ENCODE data around the gene OR5H15. TPM values are rescaled to one million over a fixed set of nuclear protein-coding genes. Genes with fewer than 3 reads are reported as not detected.
"Not testable (repeated sequence)": the region's sequence is repeated elsewhere in the genome, so short reads cannot be mapped to it uniquely, and the experiment has no call there.

Gene OR5H15
- not detected in 2 replicates for total RNA-seq (2014; rRNA removed; shearing (Covaris generic); ENCODE audit: low replicate concordance)

DNA sequence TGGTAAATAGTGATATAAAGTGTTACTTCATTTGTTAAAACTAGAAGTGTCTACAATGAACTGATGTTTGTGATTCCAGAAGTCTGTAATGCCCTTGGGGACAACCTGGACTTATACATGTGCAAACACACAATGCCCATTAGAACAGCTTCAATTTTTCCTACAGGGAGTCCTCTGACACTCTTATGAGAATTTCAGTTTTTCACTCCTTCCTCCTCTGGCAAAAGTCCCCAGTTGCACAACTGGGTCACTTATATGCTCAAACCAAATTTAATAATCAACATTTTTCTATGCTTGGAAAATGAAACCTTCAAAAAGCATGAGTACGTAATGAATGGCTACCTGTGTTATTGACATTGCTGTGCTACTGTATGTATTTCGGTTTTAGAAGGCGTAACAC is at the start of gene OR5H15:
OR5H15 (plus strand) TSS at position 301 of the 400 bp plus-strand sequence. CDS start 2,004 bp downstream, outside the sequence.
- DNase-seq (ENCODE audit: low read depth) = no peak
- in situ Hi-C loops (cut with HindIII; ENCODE audit: low pct_unique_long_range_greater_than_20kb, low sequenced_read_pairs) = no loop called here

DNA sequence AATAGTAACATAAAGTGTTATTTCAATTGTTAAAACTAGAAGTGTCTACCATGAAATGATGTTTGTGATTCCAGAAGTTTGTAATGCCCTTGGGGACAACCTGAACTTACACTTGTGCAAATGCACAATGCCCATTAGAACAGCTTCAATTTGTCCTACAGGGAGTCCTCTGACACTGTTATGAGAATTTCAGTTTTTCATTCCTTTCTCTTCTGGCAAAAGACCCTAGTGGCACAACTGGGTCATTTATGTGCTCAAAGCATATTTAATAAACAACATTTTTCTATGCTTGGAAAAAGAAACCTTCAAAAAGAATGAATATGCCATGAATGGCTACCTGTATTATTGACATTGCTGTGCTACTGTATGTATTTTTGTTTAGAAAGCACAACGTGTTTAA is 36.1 kb upstream of the OR5H15 start, which contains the start of gene OR5H1:
OR5H1 (plus strand) TSS at position 301 of the 400 bp plus-strand sequence. CDS start 1,977 bp downstream, outside the sequence.
- DNase-seq (ENCODE audit: low read depth) = no peak
- in situ Hi-C loops (cut with HindIII; ENCODE audit: low pct_unique_long_range_greater_than_20kb, low sequenced_read_pairs) = no loop called here

DNA sequence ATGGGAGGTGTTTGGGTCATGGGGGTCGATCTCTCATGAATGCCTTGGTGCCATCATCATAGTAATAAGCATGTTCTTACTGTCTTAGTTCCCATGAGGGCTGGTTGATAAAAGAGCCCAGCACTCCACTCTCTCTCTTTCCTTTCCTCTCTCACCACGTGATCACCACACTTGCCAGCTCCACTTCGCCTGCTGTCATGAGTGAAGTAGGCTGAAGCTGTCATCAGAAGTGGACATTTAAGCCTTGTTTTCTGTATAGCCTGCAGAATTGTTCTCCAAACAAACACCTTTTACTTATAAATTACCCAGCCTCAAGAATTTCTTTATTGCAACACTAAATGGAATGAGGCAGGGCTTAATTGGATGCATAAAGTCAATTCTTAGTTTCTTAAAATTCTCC is 29.9 kb upstream of the OR5H15 start:
- in situ Hi-C loops (cut with HindIII; ENCODE audit: low pct_unique_long_range_greater_than_20kb, low sequenced_read_pairs) = no loop called here
- no peak for DNase-seq (ENCODE audit: low read depth)

DNA sequence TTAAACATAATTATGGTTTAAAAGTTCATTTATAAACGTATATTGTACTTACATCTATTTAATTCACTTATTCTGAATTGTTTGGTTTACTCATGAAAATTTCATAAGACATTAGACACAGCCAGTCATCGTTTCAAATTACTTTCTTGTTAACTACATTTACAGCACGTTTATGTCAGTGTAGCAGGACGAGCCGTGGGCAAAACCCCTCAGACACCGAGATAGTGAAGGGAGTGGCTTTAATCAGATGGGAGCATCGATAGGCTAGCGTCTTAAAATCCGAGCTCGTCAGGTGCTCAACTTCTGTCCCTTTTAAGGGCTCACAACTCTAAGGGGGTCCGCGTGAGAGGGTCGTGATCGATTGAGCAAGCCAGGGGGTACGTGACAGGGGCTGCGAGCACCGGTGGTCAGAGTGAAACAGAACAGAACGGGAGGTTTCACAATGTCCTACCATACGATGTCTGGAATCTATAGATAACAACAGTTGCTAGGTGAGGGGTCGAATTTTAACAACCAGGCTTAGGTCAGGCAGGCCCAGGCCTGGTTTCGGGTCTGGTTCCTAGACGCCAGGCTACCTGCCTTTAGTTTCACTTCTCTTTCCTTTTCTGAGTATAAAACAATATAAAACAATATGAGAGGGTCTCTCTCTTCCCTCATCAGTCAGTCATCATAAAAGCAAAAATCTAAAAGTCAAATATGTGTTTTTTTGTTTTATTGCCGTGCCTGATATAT is 28.5 kb upstream of the OR5H15 start:
- in situ Hi-C loops (cut with HindIII; ENCODE audit: low pct_unique_long_range_greater_than_20kb, low sequenced_read_pairs); DNase-seq (ENCODE audit: low read depth): not testable (repeated sequence)

DNA sequence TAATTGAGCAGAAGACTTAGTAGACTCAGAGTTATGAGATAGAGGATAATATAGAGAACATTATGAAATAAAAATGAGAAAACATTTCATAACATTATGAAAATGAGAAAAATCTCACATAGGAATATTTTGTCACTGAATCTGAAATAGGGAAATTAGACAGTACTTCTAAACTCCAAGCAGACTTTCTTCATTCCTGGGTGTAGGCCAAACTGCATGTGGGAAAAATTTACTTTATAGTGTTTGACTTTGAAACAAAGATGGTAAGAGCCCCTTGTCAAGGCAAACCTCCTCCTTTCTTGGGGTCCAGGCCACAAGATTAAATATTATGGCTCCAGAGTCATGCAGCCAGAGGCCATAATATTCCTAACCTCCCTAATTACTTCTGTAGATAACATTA is 26.0 kb upstream of the OR5H15 start:
- no peak for DNase-seq (ENCODE audit: low read depth)
- in situ Hi-C loops (cut with HindIII; ENCODE audit: low pct_unique_long_range_greater_than_20kb, low sequenced_read_pairs) = no loop called here

DNA sequence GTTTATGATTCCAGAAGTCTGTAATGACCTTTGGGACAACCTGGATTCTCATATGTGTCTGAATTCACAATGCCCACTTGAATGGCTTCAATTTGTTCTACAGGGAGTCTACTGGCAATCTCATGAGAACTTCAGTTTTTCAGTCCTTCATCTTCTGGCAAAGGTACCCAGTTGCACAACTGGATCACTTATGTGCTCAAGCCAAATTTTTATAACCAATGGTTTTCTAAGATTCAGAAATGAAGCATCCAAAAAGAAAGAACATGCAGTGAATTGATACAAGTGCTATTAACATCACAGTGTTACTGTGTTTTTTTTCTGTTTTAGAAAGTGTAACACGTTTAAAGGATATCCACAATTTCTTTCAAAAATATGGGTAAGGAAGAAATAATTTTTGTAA is 19.3 kb upstream of the OR5H15 start, which contains the start of gene OR5H14:
OR5H14 (plus strand) TSS at position 301 of the 400 bp plus-strand sequence. CDS start 1,907 bp downstream, outside the sequence.
- in situ Hi-C loops (cut with HindIII; ENCODE audit: low pct_unique_long_range_greater_than_20kb, low sequenced_read_pairs) = no loop called here
- DNase-seq (ENCODE audit: low read depth) = no peak

DNA sequence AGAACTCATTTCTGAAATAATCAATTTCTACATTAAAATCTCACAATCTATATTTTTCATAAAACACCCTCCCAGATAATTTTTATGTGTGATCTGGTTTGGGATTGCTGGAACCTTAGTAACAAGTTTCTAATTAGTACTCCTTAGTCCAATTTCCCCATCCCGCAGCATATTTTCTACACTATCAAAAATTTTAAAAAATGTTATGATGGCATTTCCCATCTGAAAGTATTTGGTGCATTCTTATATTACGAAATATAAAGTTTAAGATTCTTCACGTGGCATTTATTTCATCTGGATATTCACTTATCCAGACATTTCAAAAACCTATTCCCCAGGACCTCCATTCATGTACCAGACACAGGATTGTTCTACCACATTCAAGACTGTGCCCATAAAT is 17.7 kb upstream of the OR5H15 start:
- DNase-seq (ENCODE audit: low read depth) = no peak
- in situ Hi-C loops (cut with HindIII; ENCODE audit: low pct_unique_long_range_greater_than_20kb, low sequenced_read_pairs) = no loop called here

DNA sequence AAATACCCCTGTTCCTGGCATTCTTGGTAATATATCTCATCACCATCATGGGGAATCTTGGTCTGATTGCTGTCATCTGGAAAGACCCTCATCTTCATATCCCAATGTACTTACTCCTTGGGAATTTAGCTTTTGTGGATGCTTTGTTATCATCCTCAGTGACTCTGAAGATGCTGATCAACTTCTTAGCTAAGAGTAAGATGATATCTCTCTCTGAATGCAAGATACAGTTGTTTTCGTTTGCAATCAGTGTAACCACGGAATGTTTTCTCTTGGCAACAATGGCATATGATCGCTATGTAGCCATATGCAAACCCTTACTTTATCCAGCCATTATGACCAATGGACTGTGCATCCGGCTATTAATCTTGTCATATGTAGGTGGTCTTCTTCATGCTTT is 17.0 kb upstream of the OR5H15 start:
- in situ Hi-C loops (cut with HindIII; ENCODE audit: low pct_unique_long_range_greater_than_20kb, low sequenced_read_pairs); DNase-seq (ENCODE audit: low read depth): not testable (repeated sequence)

DNA sequence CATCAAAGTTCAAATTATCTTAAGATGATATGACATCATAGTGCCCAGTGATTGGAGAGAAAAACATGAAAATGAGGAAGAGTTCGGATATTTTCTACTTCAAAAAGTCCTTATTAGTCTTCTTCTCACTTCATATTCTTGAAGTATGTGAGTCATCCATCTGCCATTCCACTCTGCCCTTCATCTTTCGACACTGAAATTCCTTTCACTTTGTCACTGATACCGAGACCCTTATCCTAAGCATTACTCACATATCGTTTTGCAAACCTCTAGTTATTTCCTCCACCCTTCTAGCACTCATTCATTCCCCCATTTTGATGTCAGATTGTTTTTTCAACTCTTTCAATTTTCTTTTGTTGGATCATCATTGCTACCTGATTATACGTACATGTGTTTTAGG is 15.3 kb upstream of the OR5H15 start:
- in situ Hi-C loops (cut with HindIII; ENCODE audit: low pct_unique_long_range_greater_than_20kb, low sequenced_read_pairs) = no loop called here
- DNase-seq (ENCODE audit: low read depth) = no peak

DNA sequence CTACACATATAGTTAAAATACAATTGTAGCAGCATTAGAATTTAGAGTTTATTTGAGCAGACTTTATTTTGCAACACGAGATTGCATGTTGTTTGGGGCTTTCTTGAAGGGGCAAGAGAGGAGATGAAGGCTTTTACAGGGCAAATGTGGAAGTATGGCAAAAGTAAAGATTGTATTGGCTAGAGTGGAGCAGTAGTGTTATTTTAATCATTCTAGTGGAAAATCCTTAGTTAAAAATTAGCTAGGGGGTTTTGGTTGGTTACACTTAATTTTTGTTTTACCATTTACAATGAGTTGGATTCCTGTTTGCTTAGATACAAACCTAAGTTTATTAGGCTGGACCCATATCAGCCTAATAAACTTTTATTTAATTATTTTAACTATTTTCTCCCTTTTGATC is 4.6 kb downstream of the OR5H15 start:
- DNase-seq (ENCODE audit: low read depth) = peak; percentile 50
- in situ Hi-C loops (cut with HindIII; ENCODE audit: low pct_unique_long_range_greater_than_20kb, low sequenced_read_pairs) = no loop called here

DNA sequence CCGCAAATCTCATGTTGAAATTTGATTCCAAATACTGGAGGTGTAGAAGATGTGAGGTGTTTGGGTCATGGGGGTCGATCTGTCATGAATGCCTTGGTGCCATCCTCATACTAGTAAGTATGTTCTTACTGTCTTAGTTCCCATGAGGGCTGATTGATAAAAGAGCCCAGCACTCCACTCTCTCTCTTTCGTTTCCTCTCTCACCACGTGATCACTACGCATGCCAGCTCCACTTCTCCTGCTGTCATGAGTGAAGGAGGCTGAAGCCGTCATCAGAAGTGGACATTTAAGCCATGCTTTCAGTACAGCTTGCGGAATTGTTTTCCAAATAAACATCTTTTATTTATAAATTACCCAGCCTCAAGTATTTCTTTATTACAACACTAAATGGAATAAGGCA is 6.1 kb downstream of the OR5H15 start:
- in situ Hi-C loops (cut with HindIII; ENCODE audit: low pct_unique_long_range_greater_than_20kb, low sequenced_read_pairs) = no loop called here
- DNase-seq (ENCODE audit: low read depth) = no peak

DNA sequence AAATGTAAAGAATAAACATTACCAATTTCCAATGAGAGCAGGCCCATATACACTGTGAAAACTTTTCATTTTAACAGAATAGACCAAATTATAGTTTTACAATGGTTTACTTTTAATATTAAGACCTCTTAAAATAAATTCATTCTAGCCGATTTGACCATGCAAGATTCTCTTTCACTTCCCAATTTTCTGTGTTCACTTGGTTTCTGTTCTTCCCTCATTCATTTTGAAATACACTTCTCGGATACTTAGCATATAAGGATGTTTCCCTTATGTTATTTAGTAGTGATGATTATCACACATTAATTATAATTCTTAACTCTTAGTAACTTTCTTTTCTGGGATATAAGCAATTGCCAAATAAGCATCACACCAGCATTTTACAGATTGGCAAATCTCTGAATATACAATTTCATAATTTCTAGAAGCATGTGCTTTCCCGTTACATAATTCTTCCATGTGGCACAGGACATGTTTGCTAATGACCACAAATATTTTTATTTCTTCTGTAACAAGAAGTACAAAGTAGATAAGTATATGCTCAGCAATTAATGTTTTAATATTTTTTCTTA is 13.9 kb downstream of the OR5H15 start:
- in situ Hi-C loops (cut with HindIII; ENCODE audit: low pct_unique_long_range_greater_than_20kb, low sequenced_read_pairs) = no loop called here
- DNase-seq (ENCODE audit: low read depth) = no peak

DNA sequence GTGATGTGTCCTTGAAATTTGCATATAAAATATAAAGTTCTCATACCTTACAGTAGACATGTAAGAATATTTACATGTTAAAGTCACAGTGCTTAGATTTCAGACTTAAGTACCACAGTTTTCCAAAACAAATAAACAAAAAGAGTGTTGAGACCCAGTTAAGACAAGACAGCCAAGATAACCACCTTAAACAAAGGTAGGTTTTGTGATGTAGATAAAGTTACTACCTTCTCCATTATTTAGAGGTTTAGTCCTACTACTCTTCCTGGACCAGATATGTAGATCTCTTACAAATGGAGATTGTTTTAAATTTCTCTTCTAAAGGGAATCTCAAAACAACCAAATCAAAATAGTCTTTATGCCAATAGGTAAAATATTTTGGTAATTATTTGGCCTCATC is 15.7 kb downstream of the OR5H15 start:
- no peak for DNase-seq (ENCODE audit: low read depth)
- in situ Hi-C loops (cut with HindIII; ENCODE audit: low pct_unique_long_range_greater_than_20kb, low sequenced_read_pairs) = no loop called here

DNA sequence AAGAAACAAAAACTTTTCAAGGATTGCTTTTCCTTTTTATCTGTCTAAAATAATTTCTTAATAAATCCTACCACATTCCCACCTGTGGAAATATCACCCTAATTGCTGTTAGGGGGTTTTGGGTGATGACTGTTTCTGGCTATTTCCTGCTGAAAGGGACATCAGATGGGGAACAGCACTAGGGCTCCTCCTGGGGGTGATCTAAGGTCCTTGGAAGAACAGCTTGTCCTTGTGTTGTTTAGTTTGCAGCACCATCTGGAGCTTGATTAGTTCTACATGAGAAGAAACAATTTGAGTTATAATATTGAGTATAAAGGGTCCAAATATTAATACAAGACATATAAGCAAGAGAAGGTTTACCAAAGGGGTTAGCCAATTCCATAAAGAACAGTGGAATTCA is 18.7 kb downstream of the OR5H15 start:
- in situ Hi-C loops (cut with HindIII; ENCODE audit: low pct_unique_long_range_greater_than_20kb, low sequenced_read_pairs) = no loop called here
- DNase-seq (ENCODE audit: low read depth) = no peak

DNA sequence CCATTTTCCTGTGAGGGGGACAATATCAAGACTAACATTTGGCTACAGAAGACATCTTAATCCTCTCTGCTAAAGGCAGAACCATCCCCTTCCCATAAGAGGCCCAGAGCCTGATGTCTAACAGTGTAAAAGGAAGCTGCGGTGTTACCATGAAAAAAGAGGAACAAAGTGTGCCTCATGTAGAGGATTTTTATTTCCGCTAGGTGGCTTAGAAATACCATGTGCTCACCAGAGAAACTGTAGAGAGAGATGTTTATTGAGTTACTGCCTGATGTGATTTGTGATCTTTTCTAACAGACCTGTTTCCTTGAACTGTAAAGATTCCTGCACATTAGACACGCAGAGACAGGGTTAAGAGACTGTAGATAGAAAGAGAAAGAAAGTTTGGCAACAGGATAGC is 22.0 kb downstream of the OR5H15 start:
- in situ Hi-C loops (cut with HindIII; ENCODE audit: low pct_unique_long_range_greater_than_20kb, low sequenced_read_pairs) = no loop called here
- no peak for DNase-seq (ENCODE audit: low read depth)

DNA sequence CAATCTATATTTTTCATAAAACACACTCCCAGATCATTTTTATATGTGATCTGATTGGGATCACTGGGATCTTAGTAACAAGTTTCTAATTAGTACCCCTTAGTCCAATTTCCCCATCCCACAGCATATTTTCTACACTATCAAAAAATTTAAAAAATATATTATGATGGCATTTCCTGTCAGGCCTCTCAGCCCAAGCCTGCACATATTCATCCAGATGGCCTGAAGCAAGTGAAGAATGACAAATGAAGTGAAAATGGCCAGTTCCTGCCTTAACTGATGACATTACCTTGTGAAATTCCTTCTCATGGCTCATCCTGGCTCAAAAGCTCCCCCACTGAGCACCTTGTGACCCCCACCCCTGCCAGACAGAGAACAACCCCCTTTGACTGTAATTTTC is 24.4 kb downstream of the OR5H15 start:
- DNase-seq (ENCODE audit: low read depth); in situ Hi-C loops (cut with HindIII; ENCODE audit: low pct_unique_long_range_greater_than_20kb, low sequenced_read_pairs): not testable (repeated sequence)

DNA sequence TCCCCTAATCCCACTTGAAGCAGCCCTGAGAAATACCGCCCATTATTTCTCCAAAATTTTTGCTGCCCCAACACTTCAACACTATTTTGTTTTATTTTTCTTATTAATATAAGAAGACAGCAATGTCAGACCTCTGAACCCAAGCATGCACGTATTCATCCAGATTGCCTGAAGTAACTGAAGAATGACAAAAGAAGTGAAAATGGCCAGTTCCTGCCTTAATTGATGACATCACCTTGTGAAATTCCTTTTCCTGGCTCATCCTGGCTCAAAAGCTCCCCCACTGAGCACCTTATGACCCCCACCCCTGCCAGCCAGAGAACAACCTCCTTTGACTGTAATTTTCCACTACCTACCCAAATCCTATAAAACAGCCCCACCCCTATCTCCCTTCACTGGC is 29.8 kb downstream of the OR5H15 start:
- DNase-seq (ENCODE audit: low read depth); in situ Hi-C loops (cut with HindIII; ENCODE audit: low pct_unique_long_range_greater_than_20kb, low sequenced_read_pairs): not testable (repeated sequence)

DNA sequence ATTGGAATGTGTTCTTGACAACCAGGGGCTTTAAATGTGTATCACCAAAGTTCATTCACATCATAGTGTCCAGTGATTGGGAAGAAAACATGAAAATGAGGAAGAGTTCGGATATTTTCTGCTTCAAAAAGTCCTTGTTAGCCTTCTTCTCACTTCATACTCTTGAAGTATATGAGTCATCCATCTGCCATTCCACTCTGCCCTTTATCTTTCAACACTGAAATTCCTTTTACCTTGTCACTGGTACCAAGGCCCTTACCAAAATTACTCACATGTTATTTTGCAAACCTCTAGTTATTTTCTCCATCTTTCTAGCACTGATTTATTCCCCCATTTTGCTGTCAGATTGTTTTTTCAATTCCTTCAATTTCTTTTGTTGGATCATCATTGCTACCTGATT is 32.5 kb downstream of the OR5H15 start:
- in situ Hi-C loops (cut with HindIII; ENCODE audit: low pct_unique_long_range_greater_than_20kb, low sequenced_read_pairs) = no loop called here
- DNase-seq (ENCODE audit: low read depth) = no peak

DNA sequence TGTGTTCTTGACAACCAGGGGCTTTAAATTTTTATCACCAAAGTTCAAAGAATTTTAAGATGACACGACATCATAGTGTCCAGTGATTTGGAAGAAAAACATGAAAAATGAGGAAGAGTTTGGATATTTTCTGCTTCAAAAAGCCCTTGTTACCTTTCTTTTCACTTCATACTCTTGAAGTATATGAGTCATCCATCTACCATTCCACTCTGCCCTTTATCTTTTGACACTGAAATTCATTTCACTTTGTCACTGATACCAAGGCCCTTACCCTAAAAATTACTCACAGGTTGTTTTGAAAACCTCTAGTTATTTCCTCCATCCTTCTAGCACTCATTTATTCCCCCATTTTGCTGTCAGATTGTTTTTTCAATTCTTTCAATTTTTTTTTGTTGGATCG is 42.7 kb downstream of the OR5H15 start:
- DNase-seq (ENCODE audit: low read depth) = no peak
- in situ Hi-C loops (cut with HindIII; ENCODE audit: low pct_unique_long_range_greater_than_20kb, low sequenced_read_pairs) = no loop called here

DNA sequence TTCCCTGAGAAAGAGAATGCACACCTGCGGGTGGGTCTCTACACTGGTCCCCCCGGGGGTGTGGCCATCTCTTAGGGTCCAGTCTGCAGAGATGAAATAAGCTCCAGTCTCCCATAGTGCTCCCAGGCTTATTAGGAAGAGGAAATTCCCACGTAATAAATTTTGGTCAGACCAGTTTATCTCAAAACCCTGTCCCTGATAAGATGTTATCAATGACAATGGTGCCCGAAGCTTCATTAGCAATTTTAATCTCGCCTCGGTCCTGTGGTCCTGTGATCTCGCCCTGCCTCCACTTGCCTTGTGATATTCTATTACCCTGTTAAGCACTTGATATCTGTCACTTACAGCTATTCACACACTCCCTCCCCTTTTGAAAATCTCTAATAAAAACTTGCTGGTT is 46.8 kb downstream of the OR5H15 start:
- DNase-seq (ENCODE audit: low read depth) = no peak
- in situ Hi-C loops (cut with HindIII; ENCODE audit: low pct_unique_long_range_greater_than_20kb, low sequenced_read_pairs) = no loop called here
